Astrocyte (in vitro differentiated cells and primary cell): ENCODE results near the gene ACSF3. TPM values are rescaled to one million over a fixed set of nuclear protein-coding genes. Genes with fewer than 3 reads are reported as not detected.
"Not testable (repeated sequence)": the region's sequence is repeated elsewhere in the genome, so short reads cannot be mapped to it uniquely, and the experiment has no call there.

Experiments used
- DNase-seq: peaks from one replicate; pipeline ENCODE4 v3.0.0-alpha.2; 2010; ENCODE audit warnings: low read depth
- FAIRE-seq: peaks from 2 replicates; lab custom pipeline; 2011; peaks lifted over from hg19 to GRCh38; lab: Jason Lieb, UNC
- H2AFZ ChIP-seq: 2 replicates; pipeline ENCODE4 v1.6.0; 2012; ENCODE audit warnings: low read depth, low read length, inconsistent platforms
- H3K27ac ChIP-seq: 2 replicates; pipeline ENCODE4 v1.5.1; 2011; ENCODE audit warnings: low read depth, low read length, inconsistent platforms
- H3K27me3 ChIP-seq: 2 replicates; pipeline ENCODE4 v1.6.0; 2011; ENCODE audit warnings: low read length, inconsistent platforms; ENCODE audit not compliant: insufficient read depth
- H3K36me3 ChIP-seq: 2 replicates; pipeline ENCODE4 v1.5.1; 2011; ENCODE audit warnings: low read length, inconsistent platforms; ENCODE audit not compliant: insufficient read depth
- H3K4me1 ChIP-seq: 2 replicates; pipeline ENCODE4 v1.5.1; 2011; ENCODE audit warnings: low read length, inconsistent platforms; ENCODE audit not compliant: insufficient read depth
- H3K4me2 ChIP-seq: 2 replicates; pipeline ENCODE4 v1.6.0; 2012; ENCODE audit warnings: low read length, inconsistent platforms
- H3K4me3 ChIP-seq: 2 replicates; pipeline ENCODE4 v1.5.1; 2011; ENCODE audit warnings: low read depth, mild to moderate bottlenecking, low read length, inconsistent platforms; ENCODE audit not compliant: insufficient read depth
- H3K79me2 ChIP-seq: 2 replicates; pipeline ENCODE4 v1.6.0; 2012; ENCODE audit warnings: mild to moderate bottlenecking, low read length, inconsistent platforms; ENCODE audit not compliant: insufficient read depth
- H3K9ac ChIP-seq: 2 replicates; pipeline ENCODE4 v1.6.0; 2012; ENCODE audit warnings: mild to moderate bottlenecking, low read length, inconsistent platforms
- H3K9me3 ChIP-seq: 2 replicates; pipeline ENCODE4 v1.5.1; 2012; ENCODE audit warnings: low read depth, mild to moderate bottlenecking, low read length, inconsistent platforms; ENCODE audit not compliant: insufficient read depth
- H4K20me1 ChIP-seq: 2 replicates; pipeline ENCODE4 v1.6.0; 2012; ENCODE audit warnings: low read length, inconsistent platforms; ENCODE audit not compliant: insufficient read depth
- H3K27ac Mint-ChIP-seq: one replicate; pipeline ENCODE4 v1.8.0; 2021; ENCODE audit warnings: mild to moderate bottlenecking, mixed read lengths; ENCODE audit not compliant: unreplicated experiment
- H3K27me3 Mint-ChIP-seq: one replicate; pipeline ENCODE4 v1.8.0; 2021; ENCODE audit warnings: low read depth, mixed read lengths; ENCODE audit not compliant: unreplicated experiment
- H3K36me3 Mint-ChIP-seq: one replicate; pipeline ENCODE4 v1.8.0; 2021; ENCODE audit warnings: low read depth, mixed read lengths; ENCODE audit not compliant: unreplicated experiment
- H3K4me1 Mint-ChIP-seq: one replicate; pipeline ENCODE4 v1.8.0; 2021; ENCODE audit warnings: low read depth, mixed read lengths; ENCODE audit not compliant: unreplicated experiment
- H3K4me3 Mint-ChIP-seq: one replicate; pipeline ENCODE4 v1.8.0; 2021; ENCODE audit warnings: mild to moderate bottlenecking, moderate library complexity, mixed read lengths; ENCODE audit not compliant: unreplicated experiment
- H3K9me3 Mint-ChIP-seq: one replicate; pipeline ENCODE4 v1.8.0; 2021; ENCODE audit warnings: mild to moderate bottlenecking, mixed read lengths; ENCODE audit not compliant: unreplicated experiment
- CTCF ChIP-seq: IDR thresholded peaks from 2 replicates; pipeline ENCODE4 v1.5.1; 2011; ENCODE audit warnings: low read depth, mild to moderate bottlenecking, inconsistent platforms, low read length, moderate library complexity; ENCODE audit not compliant: insufficient read depth
- EZH2 ChIP-seq: IDR thresholded peaks from 2 replicates; pipeline ENCODE4 v1.6.1; 2012; ENCODE audit warnings: mild to moderate bottlenecking, low read length, inconsistent platforms; ENCODE audit not compliant: insufficient read depth
- total RNA-seq: library from RNA; stranded (reverse); gene quantifications from 2 replicates; pipeline ENCODE4 v1.2.1, GENCODE V29; 2021

Gene ACSF3
- total RNA-seq, 1 donor from 2014 or later, result 17.0 TPM

- Mint-ChIP-seq H3K27me3 (peaks cover 56% of the 10 kb centered on the region), H3K36me3 (peaks cover 2% of the 10 kb centered on the region), H3K27ac (no peak overlapping the region), H3K4me1 (peaks cover 9% of the 10 kb centered on the region), H3K4me3 (no peak overlapping the region), H3K9me3 (peaks cover 5% of the 10 kb centered on the region)
- Histone ChIP-seq H3K4me2 (no peak overlapping the region), H4K20me1 (peaks cover 7% of the 10 kb centered on the region), H3K4me3 (no peak overlapping the region), H3K27me3 (peaks cover 18% of the 10 kb centered on the region), H3K79me2 (peaks cover 12% of the 10 kb centered on the region), H3K36me3 (no peaks in the 10 kb centered on the region), H3K4me1 (peaks cover 9% of the 10 kb centered on the region), H2AFZ (no peak overlapping the region), H3K27ac (no peak overlapping the region), H3K9me3 (no peaks in the 10 kb centered on the region), H3K9ac (no peak overlapping the region)
- TF ChIP-seq EZH2, result no peak
- no peak for TF ChIP-seq CTCF
- no peak for DNase-seq
- FAIRE-seq, result no peak
These were observed 3.4 kb upstream of the ACSF3 start for GRCh38 chr16:89090182-89090630.

DNA sequence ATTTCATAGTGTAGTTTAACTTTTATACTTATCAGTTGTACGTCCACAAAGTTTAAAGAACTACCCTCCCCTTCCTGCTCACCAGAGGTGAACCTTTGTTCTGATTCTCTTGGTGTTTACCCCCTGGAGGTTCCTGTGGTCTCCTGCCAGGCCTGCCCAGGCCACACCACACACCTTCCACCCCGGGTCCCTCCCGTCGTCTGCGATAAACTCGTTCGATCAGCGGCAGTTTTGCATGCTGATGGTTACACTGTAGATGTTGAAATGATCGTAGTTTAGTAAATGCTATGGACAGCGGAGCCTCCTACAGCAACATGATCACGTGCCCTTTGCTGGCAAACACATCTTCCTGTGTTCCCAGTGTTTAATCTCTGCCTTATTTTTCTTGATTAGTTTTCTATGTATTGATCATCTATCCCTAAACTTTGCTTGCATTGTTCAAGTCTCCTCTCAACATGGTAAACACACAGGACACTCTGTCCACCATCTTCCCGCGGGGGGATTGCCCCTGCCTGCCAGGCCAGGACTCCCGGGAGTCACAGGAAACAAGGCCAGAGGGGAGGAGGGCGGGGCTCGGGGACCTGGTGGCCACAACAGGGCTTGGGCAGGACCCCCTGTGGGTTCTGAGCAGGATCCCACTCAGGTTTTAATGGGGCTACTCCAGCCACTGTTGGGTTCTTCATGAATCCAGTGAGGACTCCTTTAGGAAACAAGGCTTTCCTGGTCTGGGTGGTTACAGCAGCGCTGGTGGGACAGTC lies 2.8 kb upstream of the ACSF3 start:
- H3K4me1 ChIP-seq, result peaks cover 11% of the 10 kb centered on the region
- peaks cover 18% of the 10 kb centered on the region for H3K27me3 ChIP-seq
- Mint-ChIP-seq H3K4me3 (no peak overlapping the region), H3K36me3 (peaks cover 2% of the 10 kb centered on the region), H3K9me3 (peaks cover 5% of the 10 kb centered on the region), H3K27ac (no peak overlapping the region), H3K4me1 (peaks cover 9% of the 10 kb centered on the region), H3K27me3 (peaks cover 51% of the 10 kb centered on the region)
- peaks cover 9% of the 10 kb centered on the region for H4K20me1 ChIP-seq
- FAIRE-seq (no peak), DNase-seq (no peak)
- no peak overlapping the region for H3K4me3 ChIP-seq
- peaks cover 18% of the 10 kb centered on the region for H3K79me2 ChIP-seq
- no peak overlapping the region for H2AFZ ChIP-seq
- H3K27ac ChIP-seq, result no peak overlapping the region
- H3K4me2 ChIP-seq, result no peak overlapping the region
- no peaks in the 10 kb centered on the region for H3K36me3 ChIP-seq
- TF ChIP-seq EZH2 (no peak), CTCF (no peak)
- H3K9me3 ChIP-seq, result no peaks in the 10 kb centered on the region
- H3K9ac ChIP-seq, result no peak overlapping the region

GRCh38 chr16:89092013-89092412 lies 1.6 kb upstream of the ACSF3 start:
- H3K27ac ChIP-seq, result no peak overlapping the region
- Mint-ChIP-seq H3K4me3 (peak overlapping the region; percentile 5), H3K4me1 (peaks cover 9% of the 10 kb centered on the region), H3K36me3 (peaks cover 2% of the 10 kb centered on the region), H3K9me3 (peaks cover 3% of the 10 kb centered on the region), H3K27ac (no peak overlapping the region), H3K27me3 (peaks cover 44% of the 10 kb centered on the region)
- no peak overlapping the region for H3K4me2 ChIP-seq
- H3K4me1 ChIP-seq, result peaks cover 11% of the 10 kb centered on the region
- no peak for DNase-seq
- no peaks in the 10 kb centered on the region for H3K36me3 ChIP-seq
- FAIRE-seq, result no peak
- H3K9me3 ChIP-seq, result no peaks in the 10 kb centered on the region
- H2AFZ ChIP-seq, result no peak overlapping the region
- no peak overlapping the region for H3K9ac ChIP-seq
- TF ChIP-seq CTCF, result no peak
- H3K4me3 ChIP-seq, result no peak overlapping the region
- peaks cover 30% of the 10 kb centered on the region for H3K79me2 ChIP-seq
- peaks cover 21% of the 10 kb centered on the region for H4K20me1 ChIP-seq
- H3K27me3 ChIP-seq, result peaks cover 18% of the 10 kb centered on the region

DNA sequence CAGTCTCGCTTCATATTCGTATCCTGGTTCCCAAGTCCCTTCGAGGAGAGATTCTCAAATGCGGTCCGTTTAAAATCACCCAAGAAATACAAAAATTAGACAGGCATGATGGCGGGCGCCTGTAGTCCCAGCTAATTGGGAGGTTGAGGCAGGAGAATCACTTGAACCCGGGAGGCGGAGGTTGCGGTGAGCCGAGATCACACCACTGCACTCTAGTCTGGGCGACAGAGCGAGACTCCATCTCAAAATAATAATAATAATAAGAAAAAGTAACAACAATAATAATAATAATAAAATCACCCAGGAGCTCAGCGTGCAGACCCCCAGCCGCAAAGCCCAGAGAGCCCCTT lies 425 bp upstream of the ACSF3 start:
- Mint-ChIP-seq H3K27me3 (peaks cover 35% of the 10 kb centered on the region), H3K4me3 (peak overlapping the region; percentile 80)
- H3K36me3 Mint-ChIP-seq, H3K27ac Mint-ChIP-seq, FAIRE-seq, H3K9me3 ChIP-seq, H3K9me3 Mint-ChIP-seq, H3K4me1 Mint-ChIP-seq, H3K27ac ChIP-seq, DNase-seq, H3K36me3 ChIP-seq: not testable (repeated sequence)
- H3K4me2 ChIP-seq, result peak overlapping the region; percentile 96
- peaks cover 41% of the 10 kb centered on the region for H3K79me2 ChIP-seq
- peak overlapping the region; percentile 89 for H3K4me3 ChIP-seq
- peaks cover 11% of the 10 kb centered on the region for H3K4me1 ChIP-seq
- H3K27me3 ChIP-seq, result peaks cover 18% of the 10 kb centered on the region
- peaks cover 32% of the 10 kb centered on the region for H4K20me1 ChIP-seq
- peak overlapping the region; percentile 91 for H3K9ac ChIP-seq
- H2AFZ ChIP-seq, result peak overlapping the region; percentile 92
